ENCODE data around the gene DEFB121.

GRCh38 chr20:31368301-31368700 is 37.7 kb downstream of the DEFB121 start, which contains the start of gene DEFB118:
- TF ChIP-seq CTCF (IDR thresholded peaks at IDR 0.05; ENCODE audit: insufficient read depth, low read length) (no peak), POLR2AphosphoS5 (IDR thresholded peaks at IDR 0.05; ENCODE audit: low read depth) (no peak)
